SK-N-SH (cell line): ENCODE measurements around the gene AHDC1. TPM values are rescaled to one million over a fixed set of nuclear protein-coding genes. Genes with fewer than 3 reads are reported as not detected.
A peak's percentile ranks its signal among the peaks of the same experiment; 100 is the strongest.

ENCODE experiments used
- CTCF ChIA-PET: fragments of 300-600, 350-600 bp; formaldehyde crosslinking; extraction: SDS; loops from one replicate; lab custom pipeline; 2021; lab: Yijun Ruan, JAX
- POLR2A ChIA-PET: fragments of 350-600 bp; sonication (Branson Sonifier 250); formaldehyde crosslinking; extraction: SDS; loops from one replicate; lab custom pipeline; 2020; ENCODE audit warnings: antibody characterized with exemption, inconsistent platforms; lab: Yijun Ruan, JAX
- DNase-seq: peaks from one replicate; pipeline ENCODE4 v3.0.0; 2012
- H2AFZ ChIP-seq: fragments of 200-600 bp; sonication (generic); 2 replicates; pipeline ENCODE4 v1.8.1; 2016; ENCODE audit warnings: antibody characterized with exemption, mild to moderate bottlenecking, low read depth
- H3F3A ChIP-seq: fragments of 200-600 bp; sonication (generic); replicated peaks from 2 replicates; pipeline ENCODE3; 2016; ENCODE audit warnings: antibody characterized with exemption, mild to moderate bottlenecking; ENCODE audit not compliant: insufficient read depth
- H3K27ac ChIP-seq, 2 experiments: fragments of 200-500 bp in 1 of 2; fragments of 200-600 bp in 1 of 2; sonication (Bioruptor generic) in 1 of 2; sonication (generic), shearing (Covaris generic) in 1 of 2; 2 replicates each; pipeline versions ENCODE4 v1.5.1 to v1.6.1; 2014 to 2016; ENCODE audit warnings: low read depth in 2 of 2, inconsistent platforms in 1 of 2, low read length in 1 of 2, mild to moderate bottlenecking in 1 of 2, mixed read lengths in 1 of 2
- H3K27me3 ChIP-seq: fragments of 200-600 bp; sonication (generic), shearing (Covaris generic); 2 replicates; pipeline ENCODE4 v1.6.1; 2016; ENCODE audit warnings: mixed run types; ENCODE audit not compliant: insufficient read depth
- H3K36me3 ChIP-seq, 2 experiments: fragments of 200-500 bp in 1 of 2; fragments of 200-600 bp in 1 of 2; sonication (Bioruptor generic) in 1 of 2; sonication (generic) in 1 of 2; replicated peaks in 1 of 2; 2 replicates each; pipeline versions ENCODE3 to v1.5.1; 2014 to 2016; ENCODE audit warnings: low read length in 1 of 2, mild to moderate bottlenecking in 1 of 2; ENCODE audit not compliant: insufficient read depth in 2 of 2, control insufficient read depth in 1 of 2
- H3K4me1 ChIP-seq, 2 experiments: fragments of 200-500 bp in 1 of 2; fragments of 200-600 bp in 1 of 2; sonication (Bioruptor generic) in 1 of 2; sonication (generic), shearing (Covaris generic) in 1 of 2; 2 replicates each; pipeline versions ENCODE4 v1.5.1 to v1.6.1; 2014 to 2016; ENCODE audit warnings: low read depth in 1 of 2, low read length in 1 of 2, mixed run types in 1 of 2; ENCODE audit not compliant: insufficient read depth in 2 of 2, control insufficient read depth in 1 of 2
- H3K4me2 ChIP-seq: fragments of 200-600 bp; sonication (generic), shearing (Covaris generic); 2 replicates; pipeline ENCODE4 v1.6.1; 2017; ENCODE audit warnings: mixed run types
- H3K4me3 ChIP-seq, 2 experiments: fragments of 200-500 bp in 1 of 2; fragments of 200-600 bp in 1 of 2; sonication (Bioruptor generic) in 1 of 2; sonication (generic), shearing (Covaris generic) in 1 of 2; 2 replicates each; pipeline versions ENCODE4 v1.5.1 to v1.8.1; 2014 to 2016; ENCODE audit warnings: low read depth in 2 of 2, inconsistent platforms in 1 of 2, low read length in 1 of 2, mild to moderate bottlenecking in 1 of 2, mixed read lengths in 1 of 2, moderate library complexity in 1 of 2
- H3K79me2 ChIP-seq: fragments of 200-600 bp; sonication (generic); 2 replicates; pipeline ENCODE4 v1.8.1; 2017; ENCODE audit warnings: mild to moderate bottlenecking; ENCODE audit not compliant: insufficient read depth
- H3K9ac ChIP-seq: fragments of 200-600 bp; sonication (generic); 2 replicates; pipeline ENCODE4 v1.6.1; 2017; ENCODE audit warnings: mixed run types
- H3K9me2 ChIP-seq: fragments of 200-600 bp; sonication (generic); 2 replicates; pipeline ENCODE4 v1.6.1; 2017; ENCODE audit warnings: mixed run types
- H3K9me3 ChIP-seq: fragments of 200-600 bp; sonication (generic); 2 replicates; pipeline ENCODE4 v1.6.1; 2017; ENCODE audit warnings: mixed run types, mild to moderate bottlenecking, moderate library complexity
- H4K20me1 ChIP-seq: fragments of 200-600 bp; sonication (generic); 2 replicates; pipeline ENCODE4 v1.6.1; 2017; ENCODE audit warnings: mild to moderate bottlenecking, mixed run types; ENCODE audit not compliant: insufficient read depth
- MXI1 ChIP-seq: IDR thresholded peaks from 2 replicates; pipeline ENCODE4 v1.6.1; 2012; ENCODE audit warnings: mild to moderate bottlenecking, low read depth, low read length, improper control_type of control experiment
- RFX5 ChIP-seq: IDR thresholded peaks from 2 replicates; pipeline ENCODE4 v1.6.1; 2012; ENCODE audit warnings: mild to moderate bottlenecking, improper control_type of control experiment, low read length
- TEAD4 ChIP-seq: IDR thresholded peaks from 2 replicates; pipeline ENCODE4 v1.4.0; 2012; ENCODE audit warnings: mild to moderate bottlenecking, borderline replicate concordance; ENCODE audit not compliant: insufficient read depth
- WGBS: methylation state at CpG from one replicate; pipeline ENCODE4 v1.1.6; 2017; ENCODE audit warnings: low lambda C conversion rate; 5-methylcytosine and 5-hydroxymethylcytosine counted together
- polyA plus RNA-seq, 3 experiments: library from polyadenylated mRNA; depleted of rRNA; stranded (reverse); fragments of >200 nt; gene quantifications; 2 replicates each; pipeline ENCODE4 v1.2.3, GENCODE V29; 2012
- TF ChIP-seq, protein P1 (sequence below): IDR thresholded peaks from 2 replicates; pipeline ENCODE4 v1.4.0; 2012; ENCODE audit warnings: low read depth, borderline replicate concordance
- TF ChIP-seq, protein P2 (sequence below): IDR thresholded peaks from 2 replicates; pipeline ENCODE4 v1.4.0; 2012; ENCODE audit warnings: low read depth, borderline replicate concordance
- TF ChIP-seq, protein P3 (sequence below): IDR thresholded peaks from 2 replicates; pipeline ENCODE4 v1.6.1; 2012; ENCODE audit warnings: mild to moderate bottlenecking, low read depth, low read length, moderate library complexity

Gene AHDC1
- polyA plus RNA-seq, 1 of the 3 experiments (the other 2 are of a cell fraction): 8.5 TPM

DNA sequence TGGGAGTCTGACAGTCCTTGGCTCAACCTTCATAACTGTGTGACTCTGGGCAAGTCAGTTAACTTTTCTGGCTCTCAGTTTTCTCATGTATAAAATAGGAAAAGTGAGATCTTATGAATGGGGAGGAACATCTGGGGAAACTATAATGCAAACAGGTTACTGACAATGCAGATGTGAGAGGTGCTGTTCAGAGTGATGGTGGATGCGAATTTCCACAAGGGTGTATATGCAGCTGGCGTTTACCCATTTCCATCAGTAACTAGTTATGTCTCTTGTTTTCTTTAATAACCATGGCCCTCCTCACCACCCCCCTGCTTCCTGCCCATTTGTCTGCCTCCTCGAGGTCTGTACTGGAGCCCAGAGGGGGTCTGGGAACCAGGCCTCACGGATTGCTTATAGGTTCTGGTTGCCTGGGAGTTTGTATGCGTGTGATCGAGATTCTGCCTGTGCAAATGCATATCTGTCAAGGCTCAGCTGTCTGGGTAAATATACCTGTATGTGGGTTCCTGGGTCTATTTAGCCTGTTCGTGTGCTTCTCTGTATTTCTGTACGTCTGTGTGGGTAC is 44.4 kb downstream of the AHDC1 start:
- Histone ChIP-seq H3K4me3 (no peak overlapping the region), H2AFZ (no peak overlapping the region), H3F3A (peaks cover 16% of the 10 kb centered on the region), H3K27ac (peak overlapping the region; percentile 5 to 94; a peak in 3 of 4 replicates), H3K27me3 (no peaks in the 10 kb centered on the region), H3K4me1 (peaks cover 48 to 62% of the 10 kb centered on the region in 2 experiments; a peak in 3 of 4 replicates), H3K4me2 (no peak overlapping the region), H3K36me3 (peaks cover 0 to 5% of the 10 kb centered on the region in 2 experiments), H3K9me3 (no peaks in the 10 kb centered on the region), H3K9me2 (no peaks in the 10 kb centered on the region), H3K9ac (no peak overlapping the region), H4K20me1 (peaks cover 16% of the 10 kb centered on the region), H3K79me2 (peaks cover 44% of the 10 kb centered on the region)
- POLR2A ChIA-PET: interaction anchor here (0.6 to 2.0 kb wide), 3 partner anchors 42 to 429 kb away, joined by 3 to 10 read pairs (median 3); no protein-coding TSS in a partner anchor
- DNase-seq: peak; percentile 65
- TF ChIP-seq, protein P1, sequence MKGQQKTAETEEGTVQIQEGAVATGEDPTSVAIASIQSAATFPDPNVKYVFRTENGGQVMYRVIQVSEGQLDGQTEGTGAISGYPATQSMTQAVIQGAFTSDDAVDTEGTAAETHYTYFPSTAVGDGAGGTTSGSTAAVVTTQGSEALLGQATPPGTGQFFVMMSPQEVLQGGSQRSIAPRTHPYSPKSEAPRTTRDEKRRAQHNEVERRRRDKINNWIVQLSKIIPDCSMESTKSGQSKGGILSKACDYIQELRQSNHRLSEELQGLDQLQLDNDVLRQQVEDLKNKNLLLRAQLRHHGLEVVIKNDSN: no peak
- TF ChIP-seq, protein P2, sequence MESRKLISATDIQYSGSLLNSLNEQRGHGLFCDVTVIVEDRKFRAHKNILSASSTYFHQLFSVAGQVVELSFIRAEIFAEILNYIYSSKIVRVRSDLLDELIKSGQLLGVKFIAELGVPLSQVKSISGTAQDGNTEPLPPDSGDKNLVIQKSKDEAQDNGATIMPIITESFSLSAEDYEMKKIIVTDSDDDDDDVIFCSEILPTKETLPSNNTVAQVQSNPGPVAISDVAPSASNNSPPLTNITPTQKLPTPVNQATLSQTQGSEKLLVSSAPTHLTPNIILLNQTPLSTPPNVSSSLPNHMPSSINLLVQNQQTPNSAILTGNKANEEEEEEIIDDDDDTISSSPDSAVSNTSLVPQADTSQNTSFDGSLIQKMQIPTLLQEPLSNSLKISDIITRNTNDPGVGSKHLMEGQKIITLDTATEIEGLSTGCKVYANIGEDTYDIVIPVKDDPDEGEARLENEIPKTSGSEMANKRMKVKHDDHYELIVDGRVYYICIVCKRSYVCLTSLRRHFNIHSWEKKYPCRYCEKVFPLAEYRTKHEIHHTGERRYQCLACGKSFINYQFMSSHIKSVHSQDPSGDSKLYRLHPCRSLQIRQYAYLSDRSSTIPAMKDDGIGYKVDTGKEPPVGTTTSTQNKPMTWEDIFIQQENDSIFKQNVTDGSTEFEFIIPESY: no peak
- no peak for TF ChIP-seq TEAD4
- TF ChIP-seq MXI1: no peak
- TF ChIP-seq RFX5: no peak
- TF ChIP-seq, protein P3, sequence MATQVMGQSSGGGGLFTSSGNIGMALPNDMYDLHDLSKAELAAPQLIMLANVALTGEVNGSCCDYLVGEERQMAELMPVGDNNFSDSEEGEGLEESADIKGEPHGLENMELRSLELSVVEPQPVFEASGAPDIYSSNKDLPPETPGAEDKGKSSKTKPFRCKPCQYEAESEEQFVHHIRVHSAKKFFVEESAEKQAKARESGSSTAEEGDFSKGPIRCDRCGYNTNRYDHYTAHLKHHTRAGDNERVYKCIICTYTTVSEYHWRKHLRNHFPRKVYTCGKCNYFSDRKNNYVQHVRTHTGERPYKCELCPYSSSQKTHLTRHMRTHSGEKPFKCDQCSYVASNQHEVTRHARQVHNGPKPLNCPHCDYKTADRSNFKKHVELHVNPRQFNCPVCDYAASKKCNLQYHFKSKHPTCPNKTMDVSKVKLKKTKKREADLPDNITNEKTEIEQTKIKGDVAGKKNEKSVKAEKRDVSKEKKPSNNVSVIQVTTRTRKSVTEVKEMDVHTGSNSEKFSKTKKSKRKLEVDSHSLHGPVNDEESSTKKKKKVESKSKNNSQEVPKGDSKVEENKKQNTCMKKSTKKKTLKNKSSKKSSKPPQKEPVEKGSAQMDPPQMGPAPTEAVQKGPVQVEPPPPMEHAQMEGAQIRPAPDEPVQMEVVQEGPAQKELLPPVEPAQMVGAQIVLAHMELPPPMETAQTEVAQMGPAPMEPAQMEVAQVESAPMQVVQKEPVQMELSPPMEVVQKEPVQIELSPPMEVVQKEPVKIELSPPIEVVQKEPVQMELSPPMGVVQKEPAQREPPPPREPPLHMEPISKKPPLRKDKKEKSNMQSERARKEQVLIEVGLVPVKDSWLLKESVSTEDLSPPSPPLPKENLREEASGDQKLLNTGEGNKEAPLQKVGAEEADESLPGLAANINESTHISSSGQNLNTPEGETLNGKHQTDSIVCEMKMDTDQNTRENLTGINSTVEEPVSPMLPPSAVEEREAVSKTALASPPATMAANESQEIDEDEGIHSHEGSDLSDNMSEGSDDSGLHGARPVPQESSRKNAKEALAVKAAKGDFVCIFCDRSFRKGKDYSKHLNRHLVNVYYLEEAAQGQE: no peak
- CTCF ChIA-PET: interaction anchor here (0.8 to 24.8 kb wide), 7 partner anchors 13 to 263 kb away, joined by 3 to 603 read pairs (median 5); partner anchors contain the start of gene AHDC1
- 77% methylated on average over 8 of the region's 8 CpGs for WGBS
